AG04449 (cell line): ENCODE data around the gene EBLN2.

Experiments
- CTCF ChIA-PET: fragments of 350-600 bp; formaldehyde crosslinking; extraction: SDS; loops from one replicate; lab custom pipeline; 2021; ENCODE audit warnings: antibody characterized with exemption; lab: Yijun Ruan, JAX
- POLR2A ChIA-PET: fragments of 400-600, 350-600 bp; formaldehyde crosslinking; extraction: SDS; loops from one replicate; lab custom pipeline; 2020; ENCODE audit warnings: antibody characterized with exemption, inconsistent platforms; lab: Yijun Ruan, JAX
- DNase-seq: peaks from one replicate; pipeline ENCODE4 v3.0.0-alpha.2; 2010; ENCODE audit warnings: low read depth, low spot score
- H3K4me3 ChIP-seq: 2 replicates; pipeline ENCODE4 v1.5.1; 2011; ENCODE audit warnings: low read depth, mild to moderate bottlenecking, control low read depth, low read length
- CTCF ChIP-seq: IDR thresholded peaks from one replicate; pipeline ENCODE4 v1.5.1; 2011; ENCODE audit warnings: mild to moderate bottlenecking, moderate library complexity, low read length, control low read depth, inconsistent platforms; ENCODE audit not compliant: insufficient read depth; ENCODE audit errors: missing control alignments

The EBLN2 gene

DNA sequence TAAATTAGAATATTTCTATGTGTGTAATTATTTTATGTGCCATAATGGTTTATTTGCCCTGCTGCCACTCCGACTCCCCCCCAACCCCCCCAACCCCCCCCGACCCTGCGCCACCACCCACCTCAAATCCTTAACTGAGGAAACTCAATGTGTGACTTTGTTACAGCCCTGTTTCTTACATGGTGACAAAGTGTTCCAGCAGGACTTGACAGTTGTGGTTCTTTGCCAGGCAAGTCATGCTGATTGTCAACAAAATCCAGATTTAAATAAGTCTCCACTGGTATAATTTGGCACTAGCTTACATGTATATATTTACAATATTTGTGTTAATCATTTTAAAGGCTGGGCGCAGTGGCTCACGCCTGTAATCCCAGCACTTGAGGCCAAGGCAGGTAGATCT is 7.7 kb downstream of the EBLN2 start:
- ChIA-PET CTCF (interaction anchor here (1.3 kb wide), 1 partner anchor 13 kb away, joined by 4 read pairs; no protein-coding TSS in a partner anchor), POLR2A (no interaction called here)
- no peak for TF ChIP-seq CTCF
- no peak overlapping the region for H3K4me3 ChIP-seq
- DNase-seq: no peak

- no peak for TF ChIP-seq CTCF
- POLR2A ChIA-PET: no interaction called here
- DNase-seq: no peak
- CTCF ChIA-PET: no interaction called here
- H3K4me3 ChIP-seq: no peak overlapping the region
Observed at GRCh38 chr3:73069775-73070444, 8.5 kb downstream of the EBLN2 start.

GRCh38 chr3:73070675-73071575 is 9.5 kb downstream of the EBLN2 start:
- TF ChIP-seq CTCF: no peak
- CTCF ChIA-PET: interaction anchor here (1.4 kb wide), 1 partner anchor 15 kb away, joined by 5 read pairs; no protein-coding TSS in a partner anchor
- peak; percentile 93 for DNase-seq
- POLR2A ChIA-PET: interaction anchor here (0.5 to 1.1 kb wide), 2 partner anchors 266 to 476 kb away, joined by 3 to 4 read pairs; no protein-coding TSS in a partner anchor
- H3K4me3 ChIP-seq: no peak overlapping the region

DNA sequence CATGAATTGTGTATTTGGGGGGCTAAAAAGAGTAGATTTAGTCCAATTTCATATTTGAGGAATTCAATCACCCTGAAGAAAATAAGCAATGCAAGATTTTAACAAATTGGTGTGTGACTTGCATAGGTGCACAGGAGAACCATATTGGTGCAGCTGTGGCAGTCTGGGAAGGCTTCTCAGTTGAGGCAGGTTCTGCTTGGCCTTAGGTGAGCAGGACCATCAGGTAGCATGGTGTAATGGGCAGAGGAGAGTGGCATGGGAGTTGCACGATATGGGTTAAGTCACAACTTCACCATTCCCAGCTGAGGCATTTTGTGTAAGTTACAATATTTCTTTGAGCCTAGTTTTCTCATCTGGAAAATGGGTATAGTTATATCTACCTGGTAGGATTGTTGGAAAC is 10.5 kb downstream of the EBLN2 start:
- DNase-seq: no peak
- H3K4me3 ChIP-seq: no peak overlapping the region
- no peak for TF ChIP-seq CTCF
- ChIA-PET CTCF (interaction anchor here (1.4 to 1.9 kb wide), 2 partner anchors 14 to 221 kb away, joined by 5 to 9 read pairs; no protein-coding TSS in a partner anchor), POLR2A (interaction anchor here (1.1 kb wide), 1 partner anchor 475 kb away, joined by 4 read pairs; no protein-coding TSS in a partner anchor)

DNA sequence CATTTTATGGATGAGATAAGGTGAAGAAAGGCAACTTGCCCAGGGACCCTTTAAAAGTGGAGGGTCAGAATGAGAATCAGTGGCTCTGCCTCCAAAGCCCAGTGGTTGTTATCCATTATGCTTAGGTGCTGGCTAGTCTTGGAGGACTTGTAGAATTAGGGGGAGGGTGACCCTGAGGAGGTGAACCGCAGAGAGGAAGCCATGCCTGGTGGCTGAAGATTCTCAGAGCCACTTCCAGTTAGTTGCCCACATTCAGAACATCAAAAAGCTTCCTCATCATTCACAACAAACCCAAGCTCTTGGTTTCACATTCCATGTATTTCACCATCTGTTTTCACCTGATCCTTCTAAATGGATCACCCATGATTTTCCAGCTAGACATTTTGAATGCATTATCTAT is 11.2 kb downstream of the EBLN2 start:
- no peak for DNase-seq
- ChIA-PET POLR2A (interaction anchor here (1.2 kb wide), 1 partner anchor 181 kb away, joined by 3 read pairs; no protein-coding TSS in a partner anchor), CTCF (interaction anchor here (1.0 to 1.9 kb wide), 4 partner anchors 13 to 222 kb away, joined by 5 to 9 read pairs (median 6); no protein-coding TSS in a partner anchor)
- no peak for TF ChIP-seq CTCF
- H3K4me3 ChIP-seq: no peak overlapping the region
